Lower leg skin (tissue), 4 donors: ENCODE results near the gene OR10D3. TPM values are rescaled to one million over a fixed set of nuclear protein-coding genes. Genes with fewer than 3 reads are reported as not detected.
"Not testable (repeated sequence)": the region's sequence is repeated elsewhere in the genome, so short reads cannot be mapped to it uniquely, and the experiment has no call there.

ENCODE experiments used
- DNase-seq, 2 donors: peaks; one replicate each; pipeline ENCODE4 v3.0.0-alpha.2; 2019; ENCODE audit warnings: low spot score in 2 of 2
- H3K4me3 ChIP-seq: fragments of 200-600 bp; sonication (generic); 2 replicates; pipeline ENCODE4 v1.5.1; 2017; ENCODE audit warnings: mild to moderate bottlenecking, low read depth; ENCODE audit not compliant: poor library complexity, severe bottlenecking
- CTCF ChIP-seq, 3 donors: fragments of 450-650 bp; IDR thresholded peaks; one replicate each; pipeline ENCODE4 v1.5.1; 2016; ENCODE audit warnings: antibody characterized with exemption in 3 of 3, mild to moderate bottlenecking in 3 of 3, moderate library complexity in 2 of 3
- POLR2A ChIP-seq, 2 donors: fragments of 450-650 bp; IDR thresholded peaks; one replicate each; pipeline ENCODE4 v1.6.1; 2016 to 2017; ENCODE audit warnings: antibody characterized with exemption in 2 of 2, mild to moderate bottlenecking in 1 of 2, moderate library complexity in 1 of 2
- WGBS, 2 donors: methylation state at CpG; one replicate each; pipeline ENCODE4 v1.1.5; 2018; 5-methylcytosine and 5-hydroxymethylcytosine counted together
- intact Hi-C: fragments of 100-400 bp; cut with DNase I; formaldehyde crosslinking; loops from one replicate; pipeline ENCODE4 v1.15.0; 2023; ENCODE audit warnings: low total_unique reads
- total RNA-seq, 4 donors: library from RNA; depleted of rRNA; stranded (reverse); fragments of >200 nt; gene quantifications; one replicate each; pipeline ENCODE4 v1.1.0, GENCODE V29; 2016

Gene OR10D3
- total RNA-seq, 4 donors from 2014 or later: not detected

GRCh38 chr11:124159481-124159880 is 23.7 kb upstream of the OR10D3 start:
- intact Hi-C loops: no loop called here
- TF ChIP-seq CTCF (IDR thresholded peaks at IDR 0.05): no peak
- no peak for TF ChIP-seq POLR2A (IDR thresholded peaks at IDR 0.05)
- H3K4me3 ChIP-seq: no peak overlapping the region
- no peak for DNase-seq

GRCh38 chr11:124160986-124161385 is 22.2 kb upstream of the OR10D3 start:
- no peak for DNase-seq
- WGBS, 2 donors: 76 to 77% methylated on average over 5 of the region's 5 CpGs
- intact Hi-C loops: no loop called here
- H3K4me3 ChIP-seq: no peak overlapping the region
- no peak for TF ChIP-seq POLR2A (IDR thresholded peaks at IDR 0.05)
- no peak for TF ChIP-seq CTCF (IDR thresholded peaks at IDR 0.05)

- DNase-seq: no peak
- WGBS, 2 donors: 74 to 76% methylated on average over 7 of the region's 7 CpGs
- intact Hi-C loops: no loop called here
- no peak for TF ChIP-seq POLR2A (IDR thresholded peaks at IDR 0.05)
- no peak for TF ChIP-seq CTCF (IDR thresholded peaks at IDR 0.05)
- no peak overlapping the region for H3K4me3 ChIP-seq
Measured at GRCh38 chr11:124167826-124168231, 15.3 kb upstream of the OR10D3 start.

GRCh38 chr11:124168796-124169195 is 14.3 kb upstream of the OR10D3 start:
- no peak for DNase-seq
- TF ChIP-seq POLR2A (IDR thresholded peaks at IDR 0.05) (no peak), CTCF (IDR thresholded peaks at IDR 0.05) (no peak)
- no peak overlapping the region for H3K4me3 ChIP-seq
- intact Hi-C loops: no loop called here

- intact Hi-C loops, H3K4me3 ChIP-seq, DNase-seq: not testable (repeated sequence)
- WGBS, 2 donors: 92% methylated on average over 8 to 11 of the region's 12 CpGs
Measured at GRCh38 chr11:124170315-124170714, 12.8 kb upstream of the OR10D3 start.

GRCh38 chr11:124170801-124171586 is 12.2 kb upstream of the OR10D3 start:
- intact Hi-C loops: no loop called here
- TF ChIP-seq POLR2A (IDR thresholded peaks at IDR 0.05) (no peak), CTCF (IDR thresholded peaks at IDR 0.05) (no peak)
- H3K4me3 ChIP-seq: no peak overlapping the region
- DNase-seq: no peak
- WGBS, 2 donors: 93 to 94% methylated on average over 19 to 40 of the region's 40 CpGs
